WTC11 (cell line): Measurements from ENCODE around the gene ZNF285. TPM values are rescaled to one million over a fixed set of nuclear protein-coding genes. Genes with fewer than 3 reads are reported as not detected.

ENCODE experiments used
- total RNA-seq: library from RNA; stranded (reverse); gene quantifications from 3 replicates; pipeline ENCODE4 v1.2.3, GENCODE V29; 2021

The ZNF285 gene
- total RNA-seq, 1 experiment from 2014 or later = 1.6 TPM

Other genes starting within 250 kb of the ZNF285 start
- gene ZNF226, start 236.5 kb downstream of the ZNF285 start, total RNA-seq = 14.5 to 18.5 TPM (median 18.0 TPM) in 3 replicates
- 17.8 to 18.7 TPM (median 18.5 TPM) in 3 replicates for gene ZNF227, start 189.1 kb downstream of the ZNF285 start, total RNA-seq
- gene ZNF233, start 141.7 kb downstream of the ZNF285 start, total RNA-seq = 1.3 to 2.4 TPM (median 1.9 TPM) in 3 replicates
- gene ZNF235, start 96.6 kb downstream of the ZNF285 start, total RNA-seq = 3.9 to 5.2 TPM (median 4.5 TPM) in 3 replicates
- gene ZNF112, start 44.9 kb downstream of the ZNF285 start, total RNA-seq = 2.0 to 2.5 TPM (median 2.5 TPM) in 3 replicates
- gene ZNF229, start 46.9 kb upstream of the ZNF285 start, total RNA-seq = 1.8 to 2.4 TPM (median 2.2 TPM) in 3 replicates
- 7.5 to 9.3 TPM (median 8.9 TPM) in 3 replicates for gene ZNF180, start 98.9 kb upstream of the ZNF285 start, total RNA-seq
- not detected in 3 replicates for gene CEACAM20, start 128.1 kb upstream of the ZNF285 start, total RNA-seq
- not detected in 3 replicates for gene IGSF23, start 212.0 kb upstream of the ZNF285 start, total RNA-seq
- gene PVR, start 242.3 kb upstream of the ZNF285 start, total RNA-seq = 13.7 to 15.9 TPM (median 15.0 TPM) in 3 replicates